NB4 (cell line): Measurements from ENCODE around the gene FBXW11.

Experiments
- CTCF ChIP-seq: IDR thresholded peaks from one replicate; pipeline ENCODE4 v1.5.1; 2012; ENCODE audit warnings: low read depth, low read length
- MAX ChIP-seq: IDR thresholded peaks from 2 replicates; pipeline ENCODE4 v1.6.1; 2011; ENCODE audit warnings: low read depth, low read length
- MYC ChIP-seq: IDR thresholded peaks from 2 replicates; pipeline ENCODE4 v1.6.1; 2011; ENCODE audit warnings: low read depth, low read length
- POLR2A ChIP-seq: IDR thresholded peaks from 2 replicates; pipeline ENCODE4 v1.6.1; 2011; ENCODE audit warnings: mild to moderate bottlenecking; ENCODE audit not compliant: insufficient read length; ENCODE audit errors: extremely low read depth

GRCh38 chr5:171946000-171946781, 60.2 kb downstream of the FBXW11 start:
- TF ChIP-seq CTCF (no peak), POLR2A (no peak), MYC (no peak), MAX (no peak)
